Calu3 (cell line): Measurements from ENCODE around the gene KIF6. TPM values are rescaled to one million over a fixed set of nuclear protein-coding genes. Genes with fewer than 3 reads are reported as not detected.

ENCODE experiments used
- BruUV-seq: library from RNA; stranded (reverse); fragments of 400-500 nt; replicated peaks from 2 replicates; lab custom pipeline; 2021; lab: Mats Ljungman, UMichigan
- CTCF ChIA-PET: fragments of 300-600 bp; sonication (Branson Sonifier 250); formaldehyde crosslinking; loops from one replicate; lab custom pipeline; 2022; ENCODE audit warnings: antibody characterized with exemption; lab: Charles Lee
- DNase-seq: peaks from one replicate; pipeline ENCODE4 v3.0.0; 2022
- H3K27ac Mint-ChIP-seq: one replicate; pipeline ENCODE4 v1.8.0; 2022; ENCODE audit warnings: mixed read lengths; ENCODE audit not compliant: unreplicated experiment
- H3K27me3 Mint-ChIP-seq: one replicate; pipeline ENCODE4 v1.8.0; 2022; ENCODE audit warnings: mixed read lengths; ENCODE audit not compliant: unreplicated experiment
- H3K36me3 Mint-ChIP-seq: one replicate; pipeline ENCODE4 v1.8.0; 2022; ENCODE audit warnings: mild to moderate bottlenecking, moderate library complexity, mixed read lengths; ENCODE audit not compliant: insufficient read depth, unreplicated experiment
- H3K4me1 Mint-ChIP-seq: one replicate; pipeline ENCODE4 v1.8.0; 2022; ENCODE audit warnings: mild to moderate bottlenecking, low read depth, mixed read lengths; ENCODE audit not compliant: unreplicated experiment
- H3K4me3 Mint-ChIP-seq: one replicate; pipeline ENCODE4 v1.8.0; 2022; ENCODE audit warnings: mild to moderate bottlenecking, low read depth, moderate library complexity, mixed read lengths; ENCODE audit not compliant: unreplicated experiment
- H3K9me3 Mint-ChIP-seq: one replicate; pipeline ENCODE4 v1.8.0; 2022; ENCODE audit warnings: low read depth, mixed read lengths; ENCODE audit not compliant: unreplicated experiment
- intact Hi-C: fragments of 100-400 bp; cut with micrococcal nuclease; formaldehyde crosslinking; loops from one replicate; pipeline ENCODE4 v1.10.0; 2022; ENCODE audit not compliant: unreplicated experiment
- total RNA-seq: library from RNA; stranded (reverse); gene quantifications from 2 replicates; pipeline ENCODE4 v1.2.3, GENCODE V29; 2022
- TF ChIP-seq, protein P1 (sequence below): fragments of 200-600 bp; IDR thresholded peaks from one replicate; pipeline ENCODE4 v1.8.0; 2022; ENCODE audit warnings: antibody characterized with exemption; ENCODE audit not compliant: unreplicated experiment

KIF6 gene
- total RNA-seq, 1 experiment from 2014 or later = 0.45 TPM

DNA sequence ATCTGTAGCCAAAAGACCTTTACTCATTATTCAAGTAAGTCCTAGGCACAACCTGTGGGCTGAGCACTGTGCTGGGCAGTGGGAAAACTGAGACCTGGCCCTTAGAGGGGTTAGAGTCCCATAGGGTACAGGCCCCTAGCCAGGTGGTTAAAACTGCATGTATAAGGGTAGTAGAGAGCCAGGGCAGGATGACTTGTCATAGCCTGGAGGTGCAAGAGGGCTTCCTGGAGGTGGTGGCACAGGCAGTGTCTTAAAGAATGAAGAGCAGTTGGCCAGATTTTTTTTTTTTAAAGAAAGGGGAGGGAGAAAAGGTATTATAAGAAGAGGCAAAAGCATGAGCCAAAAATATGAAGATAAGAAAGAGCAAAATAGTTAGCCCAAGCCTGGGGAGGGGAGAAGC, 226.2 kb downstream of the KIF6 start:
- H3K36me3 Mint-ChIP-seq = no peaks in the 10 kb centered on the region
- CTCF ChIA-PET = no interaction called here
- H3K4me3 Mint-ChIP-seq = no peak overlapping the region
- no TSS peak for BruUV-seq
- TF ChIP-seq, protein P1, sequence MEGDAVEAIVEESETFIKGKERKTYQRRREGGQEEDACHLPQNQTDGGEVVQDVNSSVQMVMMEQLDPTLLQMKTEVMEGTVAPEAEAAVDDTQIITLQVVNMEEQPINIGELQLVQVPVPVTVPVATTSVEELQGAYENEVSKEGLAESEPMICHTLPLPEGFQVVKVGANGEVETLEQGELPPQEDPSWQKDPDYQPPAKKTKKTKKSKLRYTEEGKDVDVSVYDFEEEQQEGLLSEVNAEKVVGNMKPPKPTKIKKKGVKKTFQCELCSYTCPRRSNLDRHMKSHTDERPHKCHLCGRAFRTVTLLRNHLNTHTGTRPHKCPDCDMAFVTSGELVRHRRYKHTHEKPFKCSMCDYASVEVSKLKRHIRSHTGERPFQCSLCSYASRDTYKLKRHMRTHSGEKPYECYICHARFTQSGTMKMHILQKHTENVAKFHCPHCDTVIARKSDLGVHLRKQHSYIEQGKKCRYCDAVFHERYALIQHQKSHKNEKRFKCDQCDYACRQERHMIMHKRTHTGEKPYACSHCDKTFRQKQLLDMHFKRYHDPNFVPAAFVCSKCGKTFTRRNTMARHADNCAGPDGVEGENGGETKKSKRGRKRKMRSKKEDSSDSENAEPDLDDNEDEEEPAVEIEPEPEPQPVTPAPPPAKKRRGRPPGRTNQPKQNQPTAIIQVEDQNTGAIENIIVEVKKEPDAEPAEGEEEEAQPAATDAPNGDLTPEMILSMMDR = no peak
- no peak for DNase-seq
- H3K4me1 Mint-ChIP-seq = no peaks in the 10 kb centered on the region
- H3K27me3 Mint-ChIP-seq = peaks cover 73% of the 10 kb centered on the region
- intact Hi-C loops = no loop called here
- H3K9me3 Mint-ChIP-seq = peaks cover 9% of the 10 kb centered on the region
- H3K27ac Mint-ChIP-seq = no peak overlapping the region

DNA sequence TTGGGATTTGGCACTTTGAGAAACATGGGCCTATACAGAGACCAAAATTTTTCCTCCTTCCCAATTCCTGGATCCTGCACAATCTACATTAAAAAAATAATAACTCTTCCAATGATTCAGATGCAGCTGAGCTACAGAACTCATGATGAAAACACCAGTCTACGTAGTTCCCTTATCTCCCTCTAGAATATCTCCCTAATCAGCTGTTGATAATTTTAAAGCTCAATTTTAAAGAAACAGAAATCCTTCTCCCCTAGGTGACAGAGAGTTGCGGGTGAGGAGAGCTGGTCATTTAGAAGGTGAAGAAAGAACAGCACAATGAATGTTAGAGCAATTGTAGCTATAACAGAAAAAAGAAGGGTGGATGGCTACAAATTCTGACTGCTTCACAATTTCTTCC, 227.1 kb downstream of the KIF6 start:
- Mint-ChIP-seq H3K36me3 (no peaks in the 10 kb centered on the region), H3K9me3 (peaks cover 9% of the 10 kb centered on the region), H3K27ac (no peak overlapping the region), H3K4me1 (no peaks in the 10 kb centered on the region), H3K4me3 (no peak overlapping the region), H3K27me3 (peaks cover 81% of the 10 kb centered on the region)
- DNase-seq = no peak
- intact Hi-C loops = no loop called here
- TF ChIP-seq, protein P1 = no peak
- CTCF ChIA-PET = no interaction called here
- no TSS peak for BruUV-seq

DNA sequence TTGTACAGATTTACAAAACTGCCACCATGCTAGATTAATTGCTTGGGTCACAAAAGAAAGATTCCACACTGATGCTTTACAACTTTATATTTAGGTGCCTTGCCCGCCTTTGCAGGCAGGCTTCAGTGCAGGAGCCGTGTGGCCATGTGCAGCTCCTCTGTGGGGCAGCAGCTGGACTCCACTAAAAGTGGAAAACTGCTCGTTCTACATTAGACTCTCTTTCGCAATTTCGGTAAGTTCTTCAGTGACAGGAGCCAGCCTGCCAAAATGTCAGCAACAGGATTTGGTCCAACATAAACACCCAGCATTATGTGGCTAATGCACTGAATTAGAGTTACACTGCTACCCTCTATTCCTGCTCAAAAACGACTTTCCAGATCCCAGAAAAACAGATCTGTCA, 228.3 kb downstream of the KIF6 start:
- intact Hi-C loops = no loop called here
- H3K27ac Mint-ChIP-seq = no peak overlapping the region
- no TSS peak for BruUV-seq
- TF ChIP-seq, protein P1 = no peak
- peaks cover 91% of the 10 kb centered on the region for H3K27me3 Mint-ChIP-seq
- peaks cover 9% of the 10 kb centered on the region for H3K9me3 Mint-ChIP-seq
- CTCF ChIA-PET = no interaction called here
- no peaks in the 10 kb centered on the region for H3K36me3 Mint-ChIP-seq
- no peak for DNase-seq
- H3K4me1 Mint-ChIP-seq = no peaks in the 10 kb centered on the region
- no peak overlapping the region for H3K4me3 Mint-ChIP-seq

DNA sequence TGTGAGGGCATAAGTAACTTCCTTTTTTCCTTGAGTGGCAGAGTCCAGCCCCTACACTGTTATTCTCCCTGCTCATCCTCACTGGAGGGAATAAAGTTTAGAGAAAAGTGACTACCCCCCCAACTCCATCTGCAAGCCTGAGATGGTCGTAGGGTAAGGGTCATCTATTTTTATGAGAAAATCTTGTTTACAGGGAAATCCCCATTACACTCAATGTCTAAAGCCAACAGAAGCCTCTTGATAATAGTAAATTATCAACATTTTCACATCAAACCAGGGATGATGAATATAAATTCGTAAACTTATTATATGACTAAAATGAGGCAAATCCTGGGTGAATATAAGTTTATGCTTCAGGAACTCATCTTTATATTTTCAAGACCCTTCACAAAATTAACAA, 228.8 kb downstream of the KIF6 start:
- CTCF ChIA-PET = no interaction called here

More for the DNA sequence above, 228.8 kb downstream of the KIF6 start:
- TF ChIP-seq, protein P1 = no peak
- DNase-seq = no peak
- intact Hi-C loops = no loop called here
- Mint-ChIP-seq H3K4me3 (no peak overlapping the region), H3K4me1 (no peaks in the 10 kb centered on the region), H3K27ac (no peak overlapping the region), H3K9me3 (peaks cover 8% of the 10 kb centered on the region), H3K27me3 (peaks cover 91% of the 10 kb centered on the region), H3K36me3 (no peaks in the 10 kb centered on the region)
- BruUV-seq = no TSS peak
